Activated B cell treated with CpG ODN at 0.5 μM for 24 hours (primary cell): ENCODE data around the gene ST6GALNAC1. TPM values are rescaled to one million over a fixed set of nuclear protein-coding genes. Genes with fewer than 3 reads are reported as not detected.

Experiments
- ATAC-seq: fragments of 200-7000 bp; cut with Tn5 transposase; one replicate; pipeline ENCODE4 v1.10.0; 2021; ENCODE audit warnings: low read depth, mild to moderate bottlenecking, moderate library complexity
- CTCF ChIA-PET: fragments of 350-600 bp; sonication (Branson Sonifier 250); formaldehyde crosslinking; loops from one replicate; lab custom pipeline; 2021; ENCODE audit warnings: antibody characterized with exemption; lab: Charles Lee
- POLR2A ChIA-PET: fragments of 350-600 bp; sonication (Branson Sonifier 250); formaldehyde crosslinking; loops from one replicate; lab custom pipeline; 2021; ENCODE audit warnings: antibody characterized with exemption; lab: Charles Lee
- DNase-seq: peaks from one replicate; pipeline ENCODE4 v3.0.0; 2022
- H3K27ac Mint-ChIP-seq: one replicate; pipeline ENCODE4 v1.8.0; 2020; ENCODE audit warnings: mixed read lengths
- H3K27me3 Mint-ChIP-seq: one replicate; pipeline ENCODE4 v1.8.0; 2021; ENCODE audit warnings: mixed read lengths
- H3K36me3 Mint-ChIP-seq: one replicate; pipeline ENCODE4 v1.8.0; 2021; ENCODE audit warnings: low read depth, mixed read lengths
- H3K4me1 Mint-ChIP-seq: one replicate; pipeline ENCODE4 v1.8.0; 2021; ENCODE audit warnings: mixed read lengths
- H3K4me3 Mint-ChIP-seq: one replicate; pipeline ENCODE4 v1.8.0; 2020; ENCODE audit warnings: mild to moderate bottlenecking, mixed read lengths
- H3K9me3 Mint-ChIP-seq: one replicate; pipeline ENCODE4 v1.8.0; 2020; ENCODE audit warnings: mixed read lengths
- CTCF ChIP-seq: fragments of 200-600 bp; IDR thresholded peaks from one replicate; pipeline ENCODE4 v1.8.0; 2022; ENCODE audit warnings: antibody characterized with exemption, mild to moderate bottlenecking
- intact Hi-C: fragments of 100-400 bp; cut with micrococcal nuclease; formaldehyde crosslinking; loops from one replicate; pipeline ENCODE4 v1.15.1; 2024
- total RNA-seq: library from RNA; stranded (reverse); gene quantifications from 2 replicates; pipeline ENCODE4 v1.2.3, GENCODE V29; 2022

ST6GALNAC1 gene
- total RNA-seq, 1 donor from 2014 or later: not detected

GRCh38 chr17:76688165-76688622 is 44.6 kb upstream of the ST6GALNAC1 start:
- ChIA-PET POLR2A (no interaction called here), CTCF (no interaction called here)
- H3K27ac Mint-ChIP-seq: no peak overlapping the region
- DNase-seq (no peak), ATAC-seq (no peak)
- no peak for TF ChIP-seq CTCF
- H3K4me1 Mint-ChIP-seq: no peaks in the 10 kb centered on the region
- no peaks in the 10 kb centered on the region for H3K9me3 Mint-ChIP-seq
- H3K4me3 Mint-ChIP-seq: no peak overlapping the region
- no peaks in the 10 kb centered on the region for H3K36me3 Mint-ChIP-seq
- no peaks in the 10 kb centered on the region for H3K27me3 Mint-ChIP-seq
- intact Hi-C loops: no loop called here

GRCh38 chr17:76687298-76688164 is 44.0 kb upstream of the ST6GALNAC1 start:
- H3K36me3 Mint-ChIP-seq: no peaks in the 10 kb centered on the region
- H3K27ac Mint-ChIP-seq: no peak overlapping the region
- no peaks in the 10 kb centered on the region for H3K27me3 Mint-ChIP-seq
- H3K4me3 Mint-ChIP-seq: no peak overlapping the region
- DNase-seq (no peak), ATAC-seq (no peak)
- ChIA-PET CTCF (no interaction called here), POLR2A (no interaction called here)
- H3K9me3 Mint-ChIP-seq: no peaks in the 10 kb centered on the region
- intact Hi-C loops: no loop called here
- H3K4me1 Mint-ChIP-seq: no peaks in the 10 kb centered on the region
- TF ChIP-seq CTCF: no peak

GRCh38 chr17:76686538-76687297 is 43.2 kb upstream of the ST6GALNAC1 start:
- POLR2A ChIA-PET: no interaction called here
- Mint-ChIP-seq H3K4me1 (no peaks in the 10 kb centered on the region), H3K36me3 (peaks cover 2% of the 10 kb centered on the region), H3K9me3 (no peaks in the 10 kb centered on the region), H3K27ac (no peak overlapping the region), H3K27me3 (no peaks in the 10 kb centered on the region), H3K4me3 (no peak overlapping the region)
- DNase-seq: no peak
- CTCF ChIA-PET: no interaction called here
- no peak for TF ChIP-seq CTCF
- ATAC-seq: no peak
- intact Hi-C loops: no loop called here

- no peak for ATAC-seq
- no peaks in the 10 kb centered on the region for H3K27me3 Mint-ChIP-seq
- POLR2A ChIA-PET: no interaction called here
These were observed 42.3 kb upstream of the ST6GALNAC1 start for GRCh38 chr17:76685846-76686245.

More at GRCh38 chr17:76685846-76686245, 42.3 kb upstream of the ST6GALNAC1 start:
- CTCF ChIA-PET: no interaction called here
- Mint-ChIP-seq H3K4me3 (no peak overlapping the region), H3K36me3 (peaks cover 2% of the 10 kb centered on the region), H3K4me1 (no peaks in the 10 kb centered on the region), H3K27ac (no peak overlapping the region), H3K9me3 (no peaks in the 10 kb centered on the region)
- TF ChIP-seq CTCF: no peak
- intact Hi-C loops: no loop called here
- no peak for DNase-seq
